Large intestine (tissue), 3 donors: ENCODE data around the gene ARHGEF2. TPM values are rescaled to one million over a fixed set of nuclear protein-coding genes. Genes with fewer than 3 reads are reported as not detected.

ENCODE experiments used
- DNase-seq, 2 donors: peaks; one replicate each; pipeline versions ENCODE4 v3.0.0 to v3.0.0-alpha.2; 2013
- H3K27ac ChIP-seq: one replicate; pipeline ENCODE4 v1.5.1; 2013; ENCODE audit warnings: low read length
- H3K27me3 ChIP-seq: 2 replicates; pipeline ENCODE4 v1.6.1; 2013; ENCODE audit warnings: low read length; ENCODE audit not compliant: control insufficient read depth, insufficient read depth
- H3K36me3 ChIP-seq: 2 replicates; pipeline ENCODE4 v1.6.1; 2013; ENCODE audit warnings: low read length; ENCODE audit not compliant: control insufficient read depth, insufficient read depth
- H3K4me1 ChIP-seq: one replicate; pipeline ENCODE4 v1.6.1; 2013; ENCODE audit warnings: low read length; ENCODE audit not compliant: control insufficient read depth, insufficient read depth
- H3K4me3 ChIP-seq: one replicate; pipeline ENCODE4 v1.5.1; 2013; ENCODE audit warnings: low read length
- H3K9me3 ChIP-seq: one replicate; pipeline ENCODE4 v1.6.1; 2013; ENCODE audit warnings: mild to moderate bottlenecking, low read depth, low read length, moderate library complexity; ENCODE audit not compliant: control insufficient read depth
- WGBS: methylation state at CpG from one replicate; pipeline ENCODE4 v1.1.5; 2013; ENCODE audit warnings: low lambda C conversion rate; ENCODE audit not compliant: insufficient coverage; 5-methylcytosine and 5-hydroxymethylcytosine counted together
- polyA plus RNA-seq: library from polyadenylated mRNA; unstranded; fragments of 120-200 nt; gene quantifications from one replicate; pipeline ENCODE4 v1.2.1, GENCODE V29; 2013

Gene ARHGEF2
- polyA plus RNA-seq, 1 donor, result 51.2 TPM

- 100% methylated on average over 3 of the region's 4 CpGs for WGBS
- no peaks in the 10 kb centered on the region for H3K4me1 ChIP-seq
- H3K9me3 ChIP-seq, result no peaks in the 10 kb centered on the region
- no peak overlapping the region for H3K4me3 ChIP-seq
- H3K27ac ChIP-seq, result no peak overlapping the region
- peaks cover 68% of the 10 kb centered on the region for H3K36me3 ChIP-seq
- DNase-seq, result no peak
- H3K27me3 ChIP-seq, result no peaks in the 10 kb centered on the region
Measured at GRCh38 chr1:156012051-156012817, 33.9 kb upstream of the ARHGEF2 start.

- no peaks in the 10 kb centered on the region for H3K27me3 ChIP-seq
- no peak overlapping the region for H3K4me3 ChIP-seq
- H3K36me3 ChIP-seq, result peaks cover 56% of the 10 kb centered on the region
- 20% methylated on average over 1 of the region's 3 CpGs for WGBS
- peaks cover 3% of the 10 kb centered on the region for H3K4me1 ChIP-seq
- H3K9me3 ChIP-seq, result no peaks in the 10 kb centered on the region
- DNase-seq, result no peak
- no peak overlapping the region for H3K27ac ChIP-seq
Measured at GRCh38 chr1:156009404-156009803, 31.1 kb upstream of the ARHGEF2 start.

GRCh38 chr1:156006666-156007376 lies 28.5 kb upstream of the ARHGEF2 start:
- no peak for DNase-seq
- Histone ChIP-seq H3K27ac (no peak overlapping the region), H3K36me3 (peaks cover 39% of the 10 kb centered on the region), H3K9me3 (no peaks in the 10 kb centered on the region), H3K27me3 (no peaks in the 10 kb centered on the region), H3K4me1 (peaks cover 17% of the 10 kb centered on the region), H3K4me3 (no peak overlapping the region)
- no CpG with 5 or more reads among the region's 7 CpGs for WGBS

- Histone ChIP-seq H3K36me3 (peaks cover 21% of the 10 kb centered on the region), H3K27me3 (no peaks in the 10 kb centered on the region), H3K4me1 (peaks cover 22% of the 10 kb centered on the region), H3K4me3 (no peak overlapping the region), H3K27ac (no peak overlapping the region), H3K9me3 (no peaks in the 10 kb centered on the region)
- peak in 1 of 2 donors; percentile 56 for DNase-seq
- WGBS, result no CpG with 5 or more reads among the region's 4 CpGs
Measured at GRCh38 chr1:156004843-156005584, 26.7 kb upstream of the ARHGEF2 start.

- Histone ChIP-seq H3K4me1 (peaks cover 22% of the 10 kb centered on the region), H3K9me3 (no peaks in the 10 kb centered on the region), H3K4me3 (peak overlapping the region; percentile 0), H3K36me3 (peaks cover 12% of the 10 kb centered on the region), H3K27me3 (no peaks in the 10 kb centered on the region), H3K27ac (peak overlapping the region; percentile 36)
- no peak for DNase-seq
- WGBS, result no CpG with 5 or more reads among the region's 2 CpGs
Measured at GRCh38 chr1:156003923-156004188, 25.5 kb upstream of the ARHGEF2 start.

- Histone ChIP-seq H3K4me1 (peaks cover 22% of the 10 kb centered on the region), H3K27me3 (no peaks in the 10 kb centered on the region), H3K36me3 (peaks cover 6% of the 10 kb centered on the region), H3K9me3 (no peaks in the 10 kb centered on the region), H3K27ac (no peak overlapping the region), H3K4me3 (no peak overlapping the region)
- no peak for DNase-seq
- no CpG with 5 or more reads among the region's 3 CpGs for WGBS
Measured at GRCh38 chr1:156002188-156002911, 24.0 kb upstream of the ARHGEF2 start.

- Histone ChIP-seq H3K27ac (no peak overlapping the region), H3K4me3 (no peak overlapping the region), H3K4me1 (peaks cover 22% of the 10 kb centered on the region), H3K9me3 (no peaks in the 10 kb centered on the region), H3K36me3 (peaks cover 1% of the 10 kb centered on the region), H3K27me3 (no peaks in the 10 kb centered on the region)
- WGBS, result 40% methylated on average over 1 of the region's 4 CpGs
- no peak for DNase-seq
Measured at GRCh38 chr1:156001662-156002171, 23.4 kb upstream of the ARHGEF2 start.

- WGBS, result 67% methylated on average over 3 of the region's 10 CpGs
- no peak overlapping the region for H3K27ac ChIP-seq
- H3K27me3 ChIP-seq, result no peaks in the 10 kb centered on the region
- peaks cover 22% of the 10 kb centered on the region for H3K4me1 ChIP-seq
- no peaks in the 10 kb centered on the region for H3K9me3 ChIP-seq
- no peak for DNase-seq
- H3K4me3 ChIP-seq, result no peak overlapping the region
- H3K36me3 ChIP-seq, result no peaks in the 10 kb centered on the region
Measured at GRCh38 chr1:156001021-156001661, 22.8 kb upstream of the ARHGEF2 start.

GRCh38 chr1:155999964-156000363 lies 21.6 kb upstream of the ARHGEF2 start:
- H3K4me1 ChIP-seq, result peaks cover 22% of the 10 kb centered on the region
- H3K27ac ChIP-seq, result no peak overlapping the region
- H3K4me3 ChIP-seq, result no peak overlapping the region
- no peaks in the 10 kb centered on the region for H3K36me3 ChIP-seq
- H3K9me3 ChIP-seq, result no peaks in the 10 kb centered on the region
- no peak for DNase-seq
- no peaks in the 10 kb centered on the region for H3K27me3 ChIP-seq
- 33% methylated on average over 1 of the region's 1 CpG for WGBS
